GM19455 (cell line): ENCODE results near the gene SYNE1.

Experiments used
- ATAC-seq: cut with Tn5 transposase; IDR thresholded peaks from one replicate; pipeline ENCODE4 v1.9.1; 2021; ENCODE audit not compliant: unreplicated experiment

The SYNE1 gene

GRCh38 chr6:152118678-152119077 lies 518.5 kb downstream of the SYNE1 start:
- ATAC-seq: no peak

GRCh38 chr6:152118224-152118623 lies 518.9 kb downstream of the SYNE1 start:
- no peak for ATAC-seq

GRCh38 chr6:152117156-152118133 lies 519.7 kb downstream of the SYNE1 start:
- ATAC-seq: peak; percentile 80

- ATAC-seq: no peak
Observed at GRCh38 chr6:152112491-152113261, 524.5 kb downstream of the SYNE1 start.

GRCh38 chr6:152110886-152111820 lies 526.0 kb downstream of the SYNE1 start:
- no peak for ATAC-seq

- ATAC-seq: no peak
Observed at GRCh38 chr6:152107973-152108372, 529.2 kb downstream of the SYNE1 start.

- no peak for ATAC-seq
Observed at GRCh38 chr6:152100183-152100618, 537.0 kb downstream of the SYNE1 start.

- ATAC-seq: no peak
Observed at GRCh38 chr6:152099446-152100182, 537.5 kb downstream of the SYNE1 start.

GRCh38 chr6:152098683-152099082 lies 538.5 kb downstream of the SYNE1 start:
- ATAC-seq: no peak

GRCh38 chr6:152096863-152097496 lies 540.2 kb downstream of the SYNE1 start:
- no peak for ATAC-seq

- no peak for ATAC-seq
Observed at GRCh38 chr6:152094992-152095592, 542.1 kb downstream of the SYNE1 start.

- no peak for ATAC-seq
Observed at GRCh38 chr6:152094276-152094675, 542.9 kb downstream of the SYNE1 start.

- no peak for ATAC-seq
Observed at GRCh38 chr6:152093711-152094110, 543.5 kb downstream of the SYNE1 start.

GRCh38 chr6:152091851-152092341 lies 545.3 kb downstream of the SYNE1 start:
- ATAC-seq: no peak

GRCh38 chr6:152091201-152091600 lies 546.0 kb downstream of the SYNE1 start:
- no peak for ATAC-seq

- no peak for ATAC-seq
Observed at GRCh38 chr6:152089992-152090391, 547.2 kb downstream of the SYNE1 start.

GRCh38 chr6:152087701-152088100 lies 549.5 kb downstream of the SYNE1 start:
- ATAC-seq: no peak

- ATAC-seq: no peak
Observed at GRCh38 chr6:152087096-152087495, 550.1 kb downstream of the SYNE1 start.
